GM19240 (cell line): Measurements from ENCODE around the gene IL17RB.
A peak's percentile ranks its signal among the peaks of the same experiment; 100 is the strongest.

Source experiments
- DNase-seq: peaks from one replicate; pipeline ENCODE4 v3.0.0; 2011; ENCODE audit warnings: low spot score; ENCODE audit not compliant: insufficient read length

IL17RB gene

GRCh38 chr3:53828581-53828980, 17.8 kb upstream of the IL17RB start:
- no peak for DNase-seq

- no peak for DNase-seq
These were observed 16.8 kb upstream of the IL17RB start for GRCh38 chr3:53829605-53830004.

- DNase-seq = no peak
These were observed 15.4 kb upstream of the IL17RB start for GRCh38 chr3:53830944-53831343.

- DNase-seq = no peak
These were observed 13.2 kb upstream of the IL17RB start for GRCh38 chr3:53833053-53833645.

- no peak for DNase-seq
These were observed 12.7 kb upstream of the IL17RB start for GRCh38 chr3:53833700-53834099.

- DNase-seq = no peak
These were observed 11.8 kb upstream of the IL17RB start for GRCh38 chr3:53834429-53835095.

GRCh38 chr3:53835257-53835656, 11.1 kb upstream of the IL17RB start:
- no peak for DNase-seq

- DNase-seq = no peak
These were observed 10.1 kb upstream of the IL17RB start for GRCh38 chr3:53836084-53836872.

GRCh38 chr3:53837331-53837730, 9.0 kb upstream of the IL17RB start:
- no peak for DNase-seq

GRCh38 chr3:53841296-53841695, 5.1 kb upstream of the IL17RB start:
- no peak for DNase-seq

GRCh38 chr3:53842436-53843194, 3.8 kb upstream of the IL17RB start:
- DNase-seq = no peak

- peak; percentile 30 for DNase-seq
These were observed 2.9 kb upstream of the IL17RB start for GRCh38 chr3:53843195-53844177.

- DNase-seq = no peak
These were observed 1.9 kb upstream of the IL17RB start for GRCh38 chr3:53844262-53845102.

- no peak for DNase-seq
These were observed 1.1 kb upstream of the IL17RB start for GRCh38 chr3:53845103-53845880.

- DNase-seq = no peak
These were observed 561 bp upstream of the IL17RB start for GRCh38 chr3:53845881-53846133.

- DNase-seq = no peak
These were observed 435 bp downstream of the IL17RB start for GRCh38 chr3:53846851-53847155.

GRCh38 chr3:53849916-53850315, 3.5 kb downstream of the IL17RB start:
- no peak for DNase-seq

GRCh38 chr3:53850895-53851294, 4.5 kb downstream of the IL17RB start:
- DNase-seq = no peak

- no peak for DNase-seq
These were observed 10.6 kb downstream of the IL17RB start for GRCh38 chr3:53856964-53857363.
